ENCODE measurements around the gene SH3BP4.

DNA sequence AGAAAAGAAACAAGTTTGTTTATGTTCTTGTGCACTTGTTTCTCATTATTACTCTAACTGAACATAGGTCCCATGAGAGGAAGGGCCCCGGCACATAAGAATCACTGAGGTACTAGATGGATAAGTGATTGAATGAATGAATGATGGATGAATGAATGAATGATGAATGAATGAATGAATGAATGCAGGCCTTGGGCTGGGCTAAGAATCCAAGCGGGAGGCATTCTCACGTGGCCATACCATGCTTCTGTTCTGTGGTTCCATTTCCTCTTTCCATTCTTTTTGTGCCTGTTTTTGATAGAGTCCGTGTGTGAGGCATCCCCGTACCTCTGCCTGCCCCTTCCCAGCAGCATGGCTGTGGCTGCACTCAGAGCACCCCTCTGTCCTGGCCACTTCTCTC, 94.8 kb downstream of the SH3BP4 start:
- TF ChIP-seq EZH2 (IDR thresholded peaks at IDR 0.05): no peak
- TF ChIP-seq POLR2AphosphoS5 (IDR thresholded peaks at IDR 0.05; ENCODE audit: borderline replicate concordance, low read depth, low read length): no peak
- no peak for TF ChIP-seq FOXP2 (optimal IDR thresholded peaks at IDR 0.05; ENCODE audit: control extremely low read depth, extremely low read length, insufficient read depth)
